ENCODE measurements around the gene GOLGA2.

DNA sequence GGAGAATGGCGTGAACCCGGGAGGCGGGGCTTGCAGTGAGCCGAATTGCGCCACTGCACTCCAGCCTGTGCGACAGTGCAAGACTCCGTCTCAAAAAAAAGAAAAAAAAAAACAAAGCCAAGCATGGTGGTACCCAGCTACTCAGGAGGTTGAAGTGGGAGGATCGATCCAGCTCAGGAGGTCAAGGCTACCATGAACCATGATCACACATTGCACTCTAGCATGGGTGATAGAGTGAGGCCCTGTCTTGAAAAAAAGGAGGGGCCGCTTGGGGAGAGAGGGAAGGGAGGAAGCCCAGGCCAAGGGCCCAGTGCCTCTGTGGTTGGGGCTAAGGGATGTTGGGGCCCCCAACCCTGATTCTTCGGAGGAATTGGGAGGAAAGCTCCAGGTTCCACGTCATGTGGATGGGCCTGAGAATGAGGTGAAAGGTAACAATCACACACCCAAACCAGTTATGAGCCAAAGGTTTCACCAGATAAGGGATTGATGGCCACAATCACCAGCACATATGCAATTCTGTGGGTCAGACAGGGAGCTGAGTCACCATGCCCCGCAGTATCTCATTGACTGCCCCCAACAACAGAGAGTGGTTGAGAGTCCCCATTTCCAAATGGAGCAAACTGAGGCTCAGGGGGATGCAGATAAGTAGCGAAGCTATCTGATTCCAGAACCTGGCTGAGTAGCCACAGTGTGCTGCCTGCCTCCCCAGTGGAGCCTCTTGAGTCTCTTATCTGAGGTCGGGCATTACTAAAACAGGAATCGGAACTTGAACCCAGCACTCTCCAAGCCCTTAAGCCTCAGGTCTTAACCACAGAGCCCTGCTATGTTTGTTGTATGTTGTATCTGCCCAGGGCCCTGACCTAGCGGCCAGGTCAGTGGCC lies 20.8 kb upstream of the GOLGA2 start:
- TF ChIP-seq, protein P1, sequence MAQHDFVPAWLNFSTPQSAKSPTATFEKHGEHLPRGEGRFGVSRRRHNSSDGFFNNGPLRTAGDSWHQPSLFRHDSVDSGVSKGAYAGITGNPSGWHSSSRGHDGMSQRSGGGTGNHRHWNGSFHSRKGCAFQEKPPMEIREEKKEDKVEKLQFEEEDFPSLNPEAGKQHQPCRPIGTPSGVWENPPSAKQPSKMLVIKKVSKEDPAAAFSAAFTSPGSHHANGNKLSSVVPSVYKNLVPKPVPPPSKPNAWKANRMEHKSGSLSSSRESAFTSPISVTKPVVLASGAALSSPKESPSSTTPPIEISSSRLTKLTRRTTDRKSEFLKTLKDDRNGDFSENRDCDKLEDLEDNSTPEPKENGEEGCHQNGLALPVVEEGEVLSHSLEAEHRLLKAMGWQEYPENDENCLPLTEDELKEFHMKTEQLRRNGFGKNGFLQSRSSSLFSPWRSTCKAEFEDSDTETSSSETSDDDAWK (CRISPR knock-in tag; IDR thresholded peaks at IDR 0.05) = no peak
- TF ChIP-seq MXD4 (CRISPR knock-in tag; IDR thresholded peaks at IDR 0.05) (no peak), ZNF383 (CRISPR knock-in tag; IDR thresholded peaks at IDR 0.05; ENCODE audit: borderline replicate concordance) (no peak), MYC (CRISPR knock-in tag; IDR thresholded peaks at IDR 0.05; ENCODE audit: borderline replicate concordance) (peak; percentile 31; the same call in 1 of the 2 replicates), ZNF644 (CRISPR knock-in tag; IDR thresholded peaks at IDR 0.05; ENCODE audit: low read depth) (0 out of 2 replicates have a peak, but pooled peaks have one; percentile 14), XRCC5 (optimal IDR thresholded peaks at IDR 0.05; ENCODE audit: low read length) (no peak), NFE2L2 (IDR thresholded peaks at IDR 0.05; ENCODE audit: low read length) (no peak), JUND (CRISPR knock-in tag; IDR thresholded peaks at IDR 0.05) (no peak)
- TF ChIP-seq, protein P2, sequence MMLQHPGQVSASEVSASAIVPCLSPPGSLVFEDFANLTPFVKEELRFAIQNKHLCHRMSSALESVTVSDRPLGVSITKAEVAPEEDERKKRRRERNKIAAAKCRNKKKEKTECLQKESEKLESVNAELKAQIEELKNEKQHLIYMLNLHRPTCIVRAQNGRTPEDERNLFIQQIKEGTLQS (CRISPR knock-in tag; IDR thresholded peaks at IDR 0.05) = no peak
- TF ChIP-seq, protein P3, sequence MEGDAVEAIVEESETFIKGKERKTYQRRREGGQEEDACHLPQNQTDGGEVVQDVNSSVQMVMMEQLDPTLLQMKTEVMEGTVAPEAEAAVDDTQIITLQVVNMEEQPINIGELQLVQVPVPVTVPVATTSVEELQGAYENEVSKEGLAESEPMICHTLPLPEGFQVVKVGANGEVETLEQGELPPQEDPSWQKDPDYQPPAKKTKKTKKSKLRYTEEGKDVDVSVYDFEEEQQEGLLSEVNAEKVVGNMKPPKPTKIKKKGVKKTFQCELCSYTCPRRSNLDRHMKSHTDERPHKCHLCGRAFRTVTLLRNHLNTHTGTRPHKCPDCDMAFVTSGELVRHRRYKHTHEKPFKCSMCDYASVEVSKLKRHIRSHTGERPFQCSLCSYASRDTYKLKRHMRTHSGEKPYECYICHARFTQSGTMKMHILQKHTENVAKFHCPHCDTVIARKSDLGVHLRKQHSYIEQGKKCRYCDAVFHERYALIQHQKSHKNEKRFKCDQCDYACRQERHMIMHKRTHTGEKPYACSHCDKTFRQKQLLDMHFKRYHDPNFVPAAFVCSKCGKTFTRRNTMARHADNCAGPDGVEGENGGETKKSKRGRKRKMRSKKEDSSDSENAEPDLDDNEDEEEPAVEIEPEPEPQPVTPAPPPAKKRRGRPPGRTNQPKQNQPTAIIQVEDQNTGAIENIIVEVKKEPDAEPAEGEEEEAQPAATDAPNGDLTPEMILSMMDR (CRISPR knock-in tag; IDR thresholded peaks at IDR 0.05) = no peak

Data from HepG2 (cell line).